Stimulated activated CD8-positive, alpha-beta memory T cell treated with anti-CD3 and anti-CD28 coated beads, Interleukin-12 subunit alpha, Interleukin-12 subunit beta, amount 100 ng/mL, for 24 hours (primary cell): Measurements from ENCODE around the gene CBX5.
"Not testable (repeated sequence)": the region's sequence is repeated elsewhere in the genome, so short reads cannot be mapped to it uniquely, and the experiment has no call there.

Source experiments
- DNase-seq: peaks from one replicate; pipeline ENCODE4 v3.0.0-alpha.2; 2020; ENCODE audit errors: extremely low read depth

CBX5 gene

DNA sequence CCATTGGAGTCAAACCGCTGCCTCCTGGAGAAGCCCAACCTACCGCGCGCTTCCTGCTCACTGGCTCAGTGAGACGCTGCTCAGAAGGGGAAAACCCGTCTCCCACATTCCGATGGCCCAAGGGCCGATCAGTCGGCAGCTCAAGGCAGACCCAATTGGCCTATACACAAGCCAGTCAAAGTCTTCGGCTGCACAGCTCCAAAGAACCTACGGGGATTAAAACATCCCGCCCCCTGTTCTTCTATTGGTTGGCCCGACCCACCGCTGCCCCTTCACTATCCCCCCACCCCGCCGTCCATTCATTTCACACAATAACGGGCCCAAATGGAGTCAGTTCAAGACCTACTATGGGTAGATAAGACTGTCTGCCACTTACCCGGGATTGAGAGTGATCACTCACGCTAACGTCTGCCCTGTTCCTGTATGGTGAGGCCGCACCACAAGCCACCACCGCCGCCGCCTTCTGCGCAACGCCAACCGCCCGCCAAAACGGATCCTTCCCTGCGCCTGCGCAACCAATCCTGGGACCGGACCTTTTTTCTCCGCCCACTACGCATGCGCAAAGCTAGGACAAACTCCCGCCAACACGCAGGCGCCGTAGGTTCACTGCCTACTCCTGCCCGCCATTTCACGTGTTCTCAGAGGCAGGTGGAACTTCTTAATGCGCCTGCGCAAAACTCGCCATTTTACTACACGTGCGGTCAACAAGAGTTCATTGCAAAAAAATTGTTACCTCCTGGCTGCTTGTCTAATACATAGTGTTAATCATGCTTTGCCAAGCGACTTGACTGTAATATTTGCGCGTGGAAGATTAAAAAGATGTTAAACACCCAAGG is at the start of gene CBX5:
CBX5 (minus strand) TSS at position 491 of the 836 bp plus-strand sequence. CDS start 22,472 bp downstream, outside the sequence.
- DNase-seq, result peak; percentile 97

DNA sequence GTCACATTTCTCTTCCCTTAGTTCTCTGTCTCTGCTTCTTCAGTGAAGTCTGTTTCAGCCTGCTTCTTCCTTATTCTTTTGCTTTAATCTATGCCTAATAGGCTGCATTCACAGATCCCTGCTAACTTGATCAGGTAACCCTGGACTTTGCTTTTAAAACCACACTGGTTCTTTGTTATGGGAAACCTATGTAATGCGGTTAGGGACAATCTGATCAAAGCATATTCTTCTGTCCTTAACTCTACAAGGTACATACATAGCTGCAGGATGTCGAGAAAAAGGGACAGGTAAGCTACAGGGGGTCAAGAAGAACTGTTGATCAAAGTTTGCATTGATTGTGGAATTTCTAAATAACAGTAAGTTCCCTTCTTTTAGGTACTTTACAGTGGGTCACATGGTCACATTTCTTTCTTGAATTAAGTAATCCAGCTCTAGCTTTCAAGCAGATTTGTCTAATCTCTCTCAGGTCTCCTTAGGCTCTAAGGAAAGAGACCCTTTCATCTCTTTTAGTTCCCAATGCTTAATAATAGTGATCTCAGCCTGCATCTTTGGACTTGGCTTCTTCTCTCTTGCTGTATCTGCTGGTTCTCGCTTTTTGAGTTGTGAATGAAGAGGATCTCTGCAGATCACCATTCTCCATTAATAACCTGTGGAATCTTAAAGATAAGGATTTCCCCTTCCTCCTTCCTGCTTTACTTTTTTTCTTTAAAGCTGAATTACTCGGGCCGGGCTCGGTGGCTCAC is 48.8 kb upstream of the CBX5 start:
- no peak for DNase-seq

DNA sequence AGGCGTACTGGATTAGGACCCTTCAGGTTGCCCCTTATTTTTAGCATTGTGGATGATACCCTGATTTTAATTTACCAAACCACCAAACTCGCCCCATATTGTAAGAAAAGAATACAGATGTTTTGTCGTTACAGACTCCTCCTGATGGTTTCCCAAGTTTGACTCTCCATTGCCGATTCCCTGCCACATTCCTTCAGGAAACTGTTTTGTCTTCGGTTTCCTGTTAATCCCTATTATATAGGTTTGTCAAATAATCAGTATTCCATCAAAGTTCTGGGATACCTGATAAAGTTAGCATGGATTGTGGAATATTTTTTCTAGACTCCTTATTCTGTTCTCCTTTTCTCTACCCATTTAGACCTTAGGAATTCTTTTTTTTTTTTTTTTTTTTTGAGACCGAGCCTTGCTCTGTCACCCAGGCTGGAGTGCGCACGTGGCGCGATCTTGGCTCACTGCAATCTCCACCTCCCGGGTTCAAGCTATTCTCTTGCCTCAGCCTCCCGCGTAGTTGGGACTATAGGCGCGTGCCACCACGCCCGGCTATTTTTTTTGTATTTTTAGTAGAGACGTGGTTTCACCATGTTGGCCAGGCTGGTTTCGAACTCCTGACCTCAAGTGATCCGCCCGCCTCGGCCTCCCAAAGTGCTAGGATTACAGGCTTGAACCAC is 45.7 kb upstream of the CBX5 start:
- not testable (repeated sequence) for DNase-seq

DNA sequence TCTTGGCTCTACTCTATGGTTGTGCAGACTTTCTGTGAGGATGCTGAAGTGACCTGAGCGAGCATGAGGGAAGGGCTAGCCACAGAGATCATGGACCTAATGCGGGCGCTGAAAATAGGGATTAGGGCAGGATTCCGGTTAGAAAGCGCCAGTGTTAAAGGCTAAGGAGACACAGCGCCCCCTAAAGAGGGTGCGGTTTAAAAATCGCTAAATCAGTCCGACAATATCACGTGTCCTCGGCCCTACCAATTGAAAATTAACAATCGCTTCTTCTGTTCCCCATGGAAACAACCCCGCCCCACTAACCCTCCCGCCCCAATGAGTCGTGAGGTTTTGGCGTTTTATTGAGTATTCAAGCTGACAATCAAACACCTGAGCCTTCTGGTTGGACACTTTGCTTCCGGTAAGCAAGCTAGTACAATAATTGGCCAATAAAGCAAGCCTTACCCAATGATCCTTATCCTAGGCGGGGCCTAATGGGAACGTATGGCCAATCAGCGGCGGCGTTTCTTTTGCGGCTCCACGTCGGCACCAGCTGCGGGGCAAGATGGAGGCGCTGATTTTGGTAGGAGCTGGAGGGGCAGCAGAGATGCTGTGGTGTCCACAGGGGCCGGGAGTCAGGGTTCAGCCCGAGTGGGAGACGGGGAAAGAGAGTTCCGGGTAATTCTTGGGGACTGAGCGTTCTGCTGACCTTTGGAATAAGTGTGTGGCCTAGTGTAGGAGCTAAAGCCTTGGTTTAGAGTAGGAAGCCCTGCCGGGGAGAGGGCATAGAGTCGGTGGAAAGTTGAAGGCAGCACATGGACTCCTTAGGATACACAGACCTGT is 44.9 kb upstream of the CBX5 start, which contains the start of gene COPZ1:
COPZ1 (plus strand) TSS at position 515 of the 825 bp plus-strand sequence; CDS start at position 548, 33 bp downstream.
- peak; percentile 80 for DNase-seq

DNA sequence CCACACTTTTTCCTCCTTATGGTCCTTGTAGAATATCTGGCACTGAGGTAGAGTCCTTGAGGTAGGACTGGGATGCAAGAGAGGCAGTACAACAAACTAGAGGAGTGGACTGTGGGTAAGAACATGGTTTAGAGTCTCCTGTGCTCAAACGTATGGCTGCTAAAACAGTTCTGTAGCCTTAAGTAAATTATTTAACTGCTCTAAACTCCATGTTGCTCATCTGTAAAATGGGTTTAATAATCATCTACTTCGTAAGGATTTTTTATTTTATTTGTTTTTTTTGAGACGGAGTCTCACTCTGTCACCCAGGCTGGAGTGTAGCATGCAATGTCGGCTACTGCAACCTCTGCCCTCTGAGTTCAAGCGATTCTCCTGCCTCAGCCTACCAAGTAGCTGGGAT is 41.4 kb upstream of the CBX5 start:
- DNase-seq, result no peak

DNA sequence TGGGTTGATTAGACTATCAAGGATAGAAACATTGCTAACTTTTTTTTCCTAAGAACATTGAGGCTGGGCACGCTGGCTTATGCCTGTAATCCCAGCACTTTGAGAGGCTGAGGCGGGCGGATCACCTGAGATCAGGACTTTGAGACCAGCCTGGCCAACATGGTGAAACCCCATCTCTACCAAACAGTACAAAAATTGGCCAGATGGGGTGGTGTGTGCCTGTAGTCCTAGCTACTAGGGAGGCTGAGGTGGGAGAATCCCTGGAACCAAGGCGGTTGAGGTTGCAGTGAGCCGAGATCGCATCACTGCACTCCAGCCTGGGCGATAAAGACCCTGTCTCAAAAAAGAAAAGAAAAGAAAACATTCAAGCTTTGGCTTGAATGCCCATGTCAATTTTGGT is 32.4 kb upstream of the CBX5 start:
- DNase-seq, result not testable (repeated sequence)

DNA sequence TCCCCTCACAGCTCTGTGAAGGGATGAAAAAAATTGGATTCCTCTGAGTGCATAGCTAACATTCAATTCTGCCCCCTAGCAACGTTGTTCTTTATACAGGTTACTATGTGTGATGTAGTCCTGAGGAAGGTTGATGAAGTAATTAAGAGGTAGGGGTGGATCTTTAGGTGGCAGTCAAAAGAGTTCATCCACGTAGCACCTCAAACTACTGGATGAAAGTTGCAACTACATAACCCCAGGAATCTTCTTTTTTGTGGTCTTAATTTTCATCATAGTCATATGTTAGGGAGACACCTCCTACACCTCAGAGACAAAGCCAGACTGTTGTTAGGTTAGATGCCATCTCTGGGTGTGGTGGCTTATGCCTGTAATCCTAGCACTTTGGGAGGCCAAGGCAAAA is 31.1 kb upstream of the CBX5 start:
- no peak for DNase-seq

DNA sequence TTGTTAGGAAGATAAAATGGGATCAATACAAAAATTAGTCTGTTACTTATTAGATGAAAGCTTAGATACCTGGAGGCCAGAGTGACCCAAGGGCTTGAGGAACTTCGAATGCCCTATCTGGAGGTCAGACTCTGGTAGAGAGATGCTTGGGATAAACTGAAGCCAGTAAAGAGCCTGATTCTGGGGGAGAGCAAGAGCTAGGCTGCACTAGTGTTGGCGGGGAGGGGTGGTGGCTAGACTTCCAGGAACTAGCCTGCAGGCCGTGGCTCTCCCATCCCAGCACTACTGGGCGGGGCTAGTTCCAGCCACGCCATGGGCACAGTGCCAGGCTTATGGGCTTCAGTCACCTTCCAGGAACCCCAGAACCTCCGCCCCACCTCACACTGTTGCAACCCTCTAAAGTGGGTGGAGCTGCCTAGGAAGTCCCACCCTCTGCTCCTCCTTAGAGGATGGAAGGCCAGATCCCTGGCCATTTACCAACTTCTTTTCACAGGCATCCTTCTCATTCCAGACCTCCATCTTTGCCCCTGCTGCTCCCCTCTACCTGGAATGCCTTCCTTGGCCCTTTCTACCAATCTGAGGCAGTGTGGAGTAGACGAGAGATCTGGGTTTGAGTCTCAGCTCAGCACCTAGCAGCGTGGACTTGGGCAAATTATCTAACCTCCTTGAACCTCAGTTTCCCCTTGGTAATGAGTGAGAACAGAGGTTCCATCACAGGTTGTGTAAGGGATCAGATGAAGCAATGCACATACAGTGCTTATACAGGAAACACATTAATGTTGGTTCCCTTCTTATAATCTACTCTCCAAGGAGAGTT is 27.2 kb upstream of the CBX5 start:
- no peak for DNase-seq

DNA sequence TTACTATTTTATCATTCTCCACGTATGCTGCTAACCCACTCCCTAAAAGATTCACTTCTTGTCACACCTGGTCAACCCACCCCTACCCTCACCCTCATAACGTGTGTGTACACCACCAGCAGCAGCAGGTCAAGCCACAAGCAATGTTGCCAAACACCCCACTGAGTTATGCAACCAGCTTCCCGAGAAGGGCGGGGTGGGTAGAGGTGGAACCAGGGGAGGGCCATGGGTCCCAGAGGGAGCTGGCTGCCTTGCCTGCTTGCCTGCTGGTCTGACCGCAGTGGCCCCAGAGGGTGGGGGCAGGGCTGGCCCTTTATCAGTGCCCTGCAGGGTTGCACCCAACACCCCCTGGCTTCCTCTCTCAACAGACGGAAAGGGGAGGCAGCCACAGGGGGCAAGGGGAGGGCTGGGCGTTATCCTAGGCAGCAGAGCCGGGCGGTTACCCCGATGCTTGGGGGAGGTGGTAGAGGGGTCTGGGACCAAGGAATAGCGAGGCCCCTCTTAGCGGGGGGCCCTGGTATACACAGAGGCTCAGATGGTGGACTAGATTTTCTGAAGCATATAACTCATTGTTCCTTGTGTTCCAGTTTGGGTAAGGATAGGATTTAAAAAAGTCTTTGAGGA is 24.4 kb upstream of the CBX5 start:
- DNase-seq, result no peak

DNA sequence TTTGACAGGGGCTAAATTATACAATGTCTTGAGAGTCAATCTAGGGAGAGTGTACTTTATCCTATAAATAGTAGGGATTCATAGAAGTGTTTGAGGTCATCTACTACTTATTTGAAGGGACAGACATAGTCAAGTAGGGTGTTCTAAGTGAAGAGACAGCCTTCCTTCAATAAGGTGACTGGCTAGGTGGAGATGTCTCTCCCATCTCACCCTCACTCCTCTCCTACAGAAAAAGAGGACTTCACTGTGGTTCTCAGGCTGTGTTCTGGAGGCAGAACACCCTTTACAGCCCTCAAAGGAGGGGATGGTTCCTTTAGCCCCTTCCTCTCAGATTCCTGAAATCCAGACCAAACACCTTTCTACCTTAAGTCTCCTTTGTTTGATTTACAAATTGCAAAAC is 23.7 kb upstream of the CBX5 start:
- no peak for DNase-seq

DNA sequence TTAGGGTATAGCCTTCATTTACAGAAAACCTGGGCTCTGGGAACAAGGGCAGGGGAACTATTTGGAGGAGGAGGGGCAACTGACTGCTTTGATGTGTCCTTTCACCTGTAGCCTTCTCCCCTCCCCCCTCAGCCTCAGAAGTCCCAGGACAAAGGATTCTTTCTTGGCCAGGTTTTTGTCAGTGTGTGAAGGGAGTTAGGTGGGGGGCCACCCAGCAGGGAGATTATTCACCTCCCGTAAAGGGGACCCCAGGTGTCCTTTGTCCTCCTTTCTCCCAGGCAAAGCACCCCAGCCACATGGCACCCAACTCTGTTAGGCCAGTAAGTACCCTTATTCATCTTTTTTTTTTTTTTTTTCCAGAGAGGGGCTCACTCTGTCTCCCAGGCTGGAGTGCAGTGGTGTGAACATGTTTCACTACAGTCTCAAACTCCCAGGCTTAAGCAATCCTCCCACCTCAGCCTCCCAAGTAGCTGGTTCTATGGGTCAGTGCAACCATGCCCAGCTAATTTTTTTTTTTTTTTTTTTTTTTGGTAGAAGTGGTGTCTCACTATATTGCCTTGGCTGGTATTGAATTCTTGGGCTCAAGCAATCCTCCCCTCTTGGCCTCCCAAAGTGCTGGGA is 21.6 kb upstream of the CBX5 start:
- no peak for DNase-seq

DNA sequence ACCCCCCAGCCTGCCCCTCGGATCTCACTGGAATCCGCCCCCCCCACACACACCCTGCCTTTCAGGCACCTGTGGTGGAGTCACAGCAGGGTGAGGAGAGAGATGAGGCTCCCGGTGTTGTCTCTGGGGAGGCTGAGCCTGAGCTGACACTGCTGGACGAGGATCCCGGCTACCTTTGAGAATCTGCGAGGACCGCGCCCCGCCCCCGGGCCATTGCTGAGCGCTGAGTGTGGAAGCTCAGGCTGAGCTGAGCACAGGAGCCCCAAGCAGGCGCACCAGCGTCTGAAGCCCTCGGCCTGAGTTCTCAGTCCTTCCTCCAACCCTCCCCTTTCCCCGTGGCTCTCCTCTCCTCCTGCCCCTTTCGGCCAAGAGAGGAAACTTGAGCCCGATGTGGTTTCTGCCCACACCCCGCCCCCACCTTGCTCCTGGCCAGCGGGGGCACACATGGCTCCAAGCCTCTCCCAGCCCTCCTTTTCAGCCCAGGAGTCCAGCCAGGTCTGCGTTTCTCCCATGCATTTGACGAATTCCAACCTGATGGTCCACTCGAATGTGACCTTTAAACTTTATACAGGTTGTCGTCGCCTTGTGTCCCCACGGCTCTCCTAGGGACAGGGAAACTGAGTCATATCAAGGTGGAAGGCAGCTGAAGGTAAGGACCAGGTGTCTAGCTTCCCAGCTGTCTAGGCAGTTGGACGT is 21.0 kb upstream of the CBX5 start, which contains the start of gene NFE2:
NFE2 (minus strand) TSS at position 284 of the 696 bp plus-strand sequence. CDS start 5,767 bp downstream, outside the sequence.
- DNase-seq, result no peak

DNA sequence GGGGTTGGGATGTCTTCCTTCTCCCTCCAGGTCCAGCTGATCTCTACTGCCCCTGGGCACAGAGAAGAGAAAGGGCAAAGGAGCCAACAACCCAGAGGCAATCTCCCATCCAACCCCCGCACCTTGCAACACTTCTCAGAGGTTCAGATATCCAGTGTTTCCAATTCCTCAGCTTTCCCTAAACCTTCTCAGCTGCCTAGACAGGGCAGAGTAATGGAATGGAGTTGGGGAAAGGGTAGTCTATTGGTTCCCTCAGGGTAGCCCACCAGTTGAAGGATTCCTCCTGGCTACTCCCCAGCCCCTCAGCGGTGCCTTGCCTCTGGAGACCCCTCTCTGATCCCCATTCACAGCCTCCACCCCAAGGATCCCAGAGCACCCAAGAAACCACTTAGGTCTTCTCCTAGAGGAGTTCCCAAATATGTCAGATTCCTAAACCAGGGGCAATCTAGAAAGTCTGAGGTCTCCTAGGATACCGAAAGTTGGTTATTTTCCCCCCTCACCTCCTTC is 20.4 kb upstream of the CBX5 start:
- no peak for DNase-seq

DNA sequence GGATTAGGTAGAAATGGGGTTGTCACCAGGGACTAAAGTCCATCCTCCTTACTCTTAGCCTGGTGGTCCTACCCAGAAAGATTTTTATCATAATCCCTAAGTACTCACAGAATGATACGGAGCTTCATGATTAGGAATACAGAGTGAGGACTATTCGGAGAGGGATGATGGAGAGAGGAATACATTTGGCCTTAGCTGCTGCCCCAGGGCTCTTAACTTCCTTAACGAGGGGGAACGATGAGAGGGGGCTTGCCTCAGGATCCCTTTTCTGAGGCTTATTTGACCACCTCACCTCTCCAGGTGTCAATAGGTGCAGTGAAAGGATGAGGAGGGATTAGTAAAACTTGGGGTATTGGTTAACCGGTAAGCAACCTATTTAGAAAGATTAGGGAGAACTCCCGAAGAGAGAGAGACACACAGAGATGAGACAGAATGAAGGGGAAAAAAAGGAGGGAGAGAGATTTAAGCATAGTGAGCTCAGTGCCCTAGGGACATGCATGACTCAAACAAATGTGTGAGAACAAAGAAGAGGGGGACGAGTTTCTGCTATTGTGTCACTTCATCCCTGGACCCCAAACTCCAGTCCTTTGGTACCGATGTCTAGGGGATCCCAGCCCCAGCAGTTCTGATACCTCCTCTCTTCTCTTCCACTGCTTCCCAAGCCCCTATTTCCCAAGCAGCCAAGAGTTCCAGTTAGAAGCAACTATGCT is 19.7 kb upstream of the CBX5 start:
- DNase-seq, result no peak

DNA sequence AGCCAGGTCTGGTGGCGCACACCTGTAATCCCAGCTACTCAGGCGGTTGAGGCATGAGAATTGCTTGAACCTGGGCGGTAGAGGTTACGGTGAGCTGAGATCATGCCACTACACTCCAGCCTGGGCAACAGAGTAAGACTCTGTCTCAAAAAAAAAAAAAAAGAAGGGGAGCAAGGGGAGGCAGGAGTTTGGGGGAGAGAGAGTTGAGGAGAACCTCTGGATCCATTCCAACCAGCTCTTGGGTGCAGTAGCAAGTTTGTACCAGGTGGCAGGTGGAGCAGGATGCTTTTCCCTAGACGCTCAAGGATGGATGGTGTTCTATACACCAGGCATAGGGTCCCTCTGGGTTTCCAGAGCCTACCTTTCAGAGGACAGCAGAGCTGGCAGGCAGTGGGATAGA is 19.0 kb upstream of the CBX5 start:
- no peak for DNase-seq

DNA sequence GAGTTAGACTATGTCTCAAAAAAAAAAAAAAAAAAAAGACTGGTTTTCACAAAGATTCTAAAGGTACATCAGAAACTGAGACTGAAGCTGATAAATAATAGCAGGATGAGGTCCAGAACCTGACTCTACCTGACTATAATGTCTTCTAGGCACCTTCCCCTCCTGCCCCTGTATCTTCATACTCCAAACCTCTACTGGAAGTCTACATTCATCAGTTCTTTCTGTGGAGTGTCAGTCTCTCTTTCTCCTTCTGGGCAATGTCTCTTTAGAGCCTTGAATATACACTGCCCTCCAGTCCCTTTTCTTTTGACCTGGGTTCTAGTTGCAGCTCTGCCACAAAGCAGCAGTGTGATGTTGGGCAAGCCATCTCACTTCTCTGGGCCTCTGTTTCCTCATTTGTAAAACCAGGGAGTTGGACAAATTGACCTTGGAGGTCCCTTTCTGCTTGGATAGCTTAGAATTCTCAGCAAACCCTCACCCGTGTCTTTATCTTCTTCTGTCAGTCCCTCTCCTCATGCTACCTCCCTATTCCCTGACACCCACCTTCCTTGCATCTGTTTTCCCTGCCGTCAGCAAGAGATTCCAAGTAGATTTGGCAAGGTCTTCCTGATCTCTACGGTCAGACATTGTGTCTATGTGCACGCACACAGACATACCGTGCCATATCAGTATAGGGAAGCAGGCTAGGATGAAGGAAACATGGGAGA is 16.6 kb upstream of the CBX5 start:
- no peak for DNase-seq

DNA sequence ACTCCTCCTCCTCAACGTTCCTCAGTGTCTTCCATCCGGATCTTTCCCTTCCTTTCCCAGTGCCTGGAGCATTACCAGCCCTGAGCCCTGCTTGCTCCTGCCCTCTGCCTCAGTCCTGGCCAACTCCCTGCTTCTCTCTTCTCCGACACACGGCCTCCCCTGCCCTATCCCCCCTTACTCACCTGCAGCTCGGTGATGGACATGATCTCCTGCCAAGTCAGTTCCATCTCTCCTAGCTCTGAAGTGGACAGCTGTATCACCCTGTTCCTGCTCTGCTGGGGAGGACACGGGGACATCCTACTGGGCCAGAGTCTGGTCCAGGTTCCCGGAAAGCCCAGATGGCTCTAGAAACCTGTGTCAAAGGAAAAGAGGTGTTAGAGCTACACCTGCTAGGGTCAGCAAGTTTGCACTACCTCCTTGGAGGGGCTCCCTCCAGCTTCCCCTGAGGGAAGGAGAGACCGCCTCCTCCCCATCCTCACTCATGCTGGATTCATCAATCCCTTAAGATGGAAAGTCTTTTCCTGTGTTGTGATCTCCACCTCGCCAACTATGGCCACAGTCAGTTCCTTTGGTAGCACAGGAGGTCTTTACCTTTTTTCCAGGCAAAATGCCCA is 15.1 kb upstream of the CBX5 start:
- no peak for DNase-seq
